ENCODE data around the gene TMEM87B.

DNA sequence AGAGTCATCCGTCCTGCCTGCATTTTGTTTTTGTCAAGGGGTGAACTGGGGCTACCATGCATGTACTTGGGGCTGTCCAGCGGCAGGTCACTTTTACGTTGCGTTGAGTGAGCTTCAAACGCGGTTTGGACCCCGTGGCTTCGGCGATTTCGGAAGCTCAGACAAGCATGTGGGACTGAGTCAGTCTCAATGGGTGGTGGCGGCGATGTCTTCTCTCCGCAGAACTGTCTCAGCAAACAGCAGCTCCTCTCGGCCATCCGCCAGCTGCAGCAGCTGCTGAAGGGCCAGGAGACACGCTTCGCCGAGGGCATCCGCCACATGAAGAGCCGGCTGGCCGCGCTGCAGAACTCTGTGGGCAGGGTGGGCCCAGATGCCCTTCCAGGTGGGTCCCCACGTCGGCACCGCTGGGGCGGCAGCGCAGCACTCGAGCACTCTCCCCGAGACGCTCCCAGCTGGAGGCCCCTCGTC, 104.4 kb downstream of the TMEM87B start:
- TF ChIP-seq, protein P1, sequence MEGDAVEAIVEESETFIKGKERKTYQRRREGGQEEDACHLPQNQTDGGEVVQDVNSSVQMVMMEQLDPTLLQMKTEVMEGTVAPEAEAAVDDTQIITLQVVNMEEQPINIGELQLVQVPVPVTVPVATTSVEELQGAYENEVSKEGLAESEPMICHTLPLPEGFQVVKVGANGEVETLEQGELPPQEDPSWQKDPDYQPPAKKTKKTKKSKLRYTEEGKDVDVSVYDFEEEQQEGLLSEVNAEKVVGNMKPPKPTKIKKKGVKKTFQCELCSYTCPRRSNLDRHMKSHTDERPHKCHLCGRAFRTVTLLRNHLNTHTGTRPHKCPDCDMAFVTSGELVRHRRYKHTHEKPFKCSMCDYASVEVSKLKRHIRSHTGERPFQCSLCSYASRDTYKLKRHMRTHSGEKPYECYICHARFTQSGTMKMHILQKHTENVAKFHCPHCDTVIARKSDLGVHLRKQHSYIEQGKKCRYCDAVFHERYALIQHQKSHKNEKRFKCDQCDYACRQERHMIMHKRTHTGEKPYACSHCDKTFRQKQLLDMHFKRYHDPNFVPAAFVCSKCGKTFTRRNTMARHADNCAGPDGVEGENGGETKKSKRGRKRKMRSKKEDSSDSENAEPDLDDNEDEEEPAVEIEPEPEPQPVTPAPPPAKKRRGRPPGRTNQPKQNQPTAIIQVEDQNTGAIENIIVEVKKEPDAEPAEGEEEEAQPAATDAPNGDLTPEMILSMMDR (conservative IDR thresholded peaks at IDR 0.05): no peak
- TF ChIP-seq EZH2 (IDR thresholded peaks at IDR 0.05; ENCODE audit: low read depth): no peak

Measured in PC-9 (cell line).